ENCODE data around the gene ZNF829.

- TF ChIP-seq POLR2AphosphoS5 (IDR thresholded peaks at IDR 0.05; ENCODE audit: low read depth) = peak; percentile 44
- no peak for TF ChIP-seq EZH2 (IDR thresholded peaks at IDR 0.05; ENCODE audit: low read depth, unreplicated experiment)
- peak; percentile 56 to 70 for TF ChIP-seq CTCF (conservative IDR thresholded peaks at IDR 0.05; ENCODE audit: low read depth in 2 of 2)
- TF ChIP-seq ZNF331 (CRISPR knock-in tag; IDR thresholded peaks at IDR 0.05; ENCODE audit: low read depth) = no peak
Measured at GRCh38 chr19:36915992-36916830, at the start of gene ZNF829, which contains the start of gene ZNF568.

All from GM23338 (cell line).